ENCODE measurements around the gene FMNL1.
"Not testable (repeated sequence)": the region's sequence is repeated elsewhere in the genome, so short reads cannot be mapped to it uniquely, and the experiment has no call there.

Gene FMNL1

DNA sequence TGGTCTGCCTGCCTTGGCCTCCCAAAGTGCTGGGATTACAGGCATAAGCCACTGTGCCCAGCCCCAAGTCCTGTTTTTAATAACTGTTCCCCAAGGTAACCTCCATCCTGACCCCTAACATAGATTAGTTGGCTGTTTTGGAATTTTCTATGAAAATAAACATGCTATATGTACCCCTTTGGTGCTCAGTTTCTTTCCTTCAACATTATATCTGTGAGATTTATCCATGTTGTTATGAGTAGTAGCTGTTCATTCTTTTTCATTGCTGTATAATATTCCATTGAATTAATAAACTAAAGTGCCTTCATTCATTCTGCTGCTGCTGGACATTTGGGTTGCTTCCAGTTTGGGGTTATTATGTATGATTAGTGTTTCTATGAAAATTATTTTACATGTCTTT, 26.3 kb upstream of the FMNL1 start:
- H3K9ac ChIP-seq (ENCODE audit: low read depth in 1 of 2, low read length in 2 of 2) = no peak overlapping the region
- H3K4me3 ChIP-seq (ENCODE audit: low read depth in 1 of 2, low read length in 2 of 2) = no peak overlapping the region
- no peak overlapping the region for H3K27ac ChIP-seq (ENCODE audit: low read depth, low read length)
- peaks cover 0 to 10% of the 10 kb centered on the region in 2 donors for H3K4me1 ChIP-seq (ENCODE audit: control insufficient read depth in 1 of 2, insufficient read depth in 2 of 2, low read length in 2 of 2)
- H3K27me3 ChIP-seq (ENCODE audit: control insufficient read depth in 1 of 2, insufficient read depth in 2 of 2, low read length in 2 of 2) = no peaks in the 10 kb centered on the region
- H3K36me3 ChIP-seq (ENCODE audit: control insufficient read depth in 1 of 2, insufficient read depth in 2 of 2, low read length in 2 of 2) = no peaks in the 10 kb centered on the region
- H3K9me3 ChIP-seq (ENCODE audit: control insufficient read depth in 1 of 2, low read length in 2 of 2) = no peaks in the 10 kb centered on the region

DNA sequence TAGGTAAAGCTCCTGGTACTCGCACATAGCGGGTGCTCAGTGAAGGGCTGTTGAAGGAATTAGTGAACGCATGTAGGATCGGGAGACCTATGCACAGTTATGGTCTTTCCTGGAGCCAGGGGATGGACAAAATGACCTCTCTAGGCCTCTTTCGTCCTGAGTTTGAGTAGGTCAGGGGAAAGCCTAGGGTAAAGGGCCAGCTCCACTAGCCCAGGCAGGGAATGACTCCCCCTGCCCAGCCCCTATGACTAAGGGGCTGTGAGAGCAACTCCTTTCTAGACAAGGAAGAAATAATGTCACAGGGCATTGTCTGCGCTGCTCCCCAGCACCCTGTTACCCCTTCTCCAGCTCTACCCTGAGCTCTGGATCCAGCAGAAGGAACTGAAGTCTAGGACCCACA, 24.6 kb upstream of the FMNL1 start:
- peaks cover 0 to 6% of the 10 kb centered on the region in 2 donors for H3K4me1 ChIP-seq (ENCODE audit: control insufficient read depth in 1 of 2, insufficient read depth in 2 of 2, low read length in 2 of 2)
- no peak overlapping the region for H3K27ac ChIP-seq (ENCODE audit: low read depth, low read length)
- H3K4me3 ChIP-seq (ENCODE audit: low read depth in 1 of 2, low read length in 2 of 2) = no peak overlapping the region
- H3K36me3 ChIP-seq (ENCODE audit: control insufficient read depth in 1 of 2, insufficient read depth in 2 of 2, low read length in 2 of 2) = no peaks in the 10 kb centered on the region
- no peaks in the 10 kb centered on the region for H3K27me3 ChIP-seq (ENCODE audit: control insufficient read depth in 1 of 2, insufficient read depth in 2 of 2, low read length in 2 of 2)
- H3K9me3 ChIP-seq (ENCODE audit: control insufficient read depth in 1 of 2, low read length in 2 of 2) = no peaks in the 10 kb centered on the region
- H3K9ac ChIP-seq (ENCODE audit: low read depth in 1 of 2, low read length in 2 of 2) = no peak overlapping the region

DNA sequence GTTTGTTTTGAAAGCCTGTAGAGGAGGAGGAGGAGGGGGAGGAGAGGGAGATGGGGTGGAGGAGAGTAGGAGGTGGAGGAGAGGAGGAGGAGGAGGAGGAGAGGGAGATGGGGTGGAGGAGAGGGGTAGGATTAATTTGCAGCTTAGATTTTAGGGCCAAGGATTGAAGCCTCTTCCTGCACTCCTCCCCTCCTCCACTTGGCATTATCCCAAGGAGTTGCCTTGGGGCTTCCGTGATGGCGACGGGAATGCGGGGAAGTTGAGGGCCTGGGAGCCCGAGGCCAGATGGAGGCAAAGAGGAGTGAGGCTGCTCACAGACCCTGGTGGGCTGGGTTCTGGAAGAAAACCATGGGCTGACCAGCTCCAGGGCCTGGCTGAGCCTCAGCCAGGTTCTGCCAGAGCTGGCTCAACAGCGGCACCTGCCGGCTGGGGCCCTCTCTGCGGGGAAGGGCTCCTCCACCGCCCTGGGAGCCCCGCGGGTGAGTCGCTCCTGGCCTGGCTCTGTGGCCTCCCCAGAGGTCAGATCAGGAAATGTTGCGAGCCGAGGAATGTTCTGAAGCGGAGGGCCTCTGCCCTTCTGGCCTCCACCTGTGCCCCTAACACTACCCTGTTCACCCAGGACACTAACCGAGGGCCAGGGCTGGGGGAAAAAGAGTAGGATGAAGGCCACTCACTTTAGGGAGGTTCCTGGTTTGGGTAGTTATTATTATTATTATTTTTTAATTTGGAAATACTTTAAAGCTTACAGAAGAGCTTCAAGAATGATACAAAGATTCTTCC, 23.9 kb upstream of the FMNL1 start:
- Histone ChIP-seq H3K36me3 (ENCODE audit: control insufficient read depth in 1 of 2, insufficient read depth in 2 of 2, low read length in 2 of 2) (no peaks in the 10 kb centered on the region), H3K27ac (ENCODE audit: low read depth, low read length) (no peak overlapping the region), H3K9ac (ENCODE audit: low read depth in 1 of 2, low read length in 2 of 2) (peak overlapping the region in 1 of 2 donors; percentile 43), H3K9me3 (ENCODE audit: control insufficient read depth in 1 of 2, low read length in 2 of 2) (no peaks in the 10 kb centered on the region), H3K27me3 (ENCODE audit: control insufficient read depth in 1 of 2, insufficient read depth in 2 of 2, low read length in 2 of 2) (no peaks in the 10 kb centered on the region), H3K4me3 (ENCODE audit: low read depth in 1 of 2, low read length in 2 of 2) (peak overlapping the region in 1 of 2 donors; percentile 28), H3K4me1 (ENCODE audit: control insufficient read depth in 1 of 2, insufficient read depth in 2 of 2, low read length in 2 of 2) (peaks cover 0 to 6% of the 10 kb centered on the region in 2 donors)

DNA sequence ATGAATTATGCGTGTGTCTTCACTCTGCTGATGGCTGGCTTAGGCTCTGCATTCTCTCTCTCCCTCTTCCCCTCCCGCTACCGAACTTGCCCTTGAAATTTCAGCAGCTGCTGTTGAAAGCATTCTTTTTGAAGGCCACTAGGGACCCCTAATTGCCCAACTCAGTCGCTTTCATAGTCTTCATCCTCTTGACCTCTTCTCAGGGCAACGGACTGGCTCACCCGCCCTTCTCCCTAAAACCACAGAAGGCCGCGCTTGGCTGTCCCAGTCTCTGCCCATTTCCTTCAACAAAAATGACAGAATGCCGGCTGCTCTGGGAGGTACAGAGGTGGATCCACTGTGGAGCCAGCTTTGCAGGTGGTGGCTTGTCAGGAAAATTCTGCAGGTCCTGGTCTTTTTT, 21.0 kb upstream of the FMNL1 start:
- no peak overlapping the region for H3K27ac ChIP-seq (ENCODE audit: low read depth, low read length)
- H3K9ac ChIP-seq (ENCODE audit: low read depth in 1 of 2, low read length in 2 of 2) = no peak overlapping the region
- H3K4me1 ChIP-seq (ENCODE audit: control insufficient read depth in 1 of 2, insufficient read depth in 2 of 2, low read length in 2 of 2) = peaks cover 0 to 6% of the 10 kb centered on the region in 2 donors
- H3K9me3 ChIP-seq (ENCODE audit: control insufficient read depth in 1 of 2, low read length in 2 of 2) = no peaks in the 10 kb centered on the region
- no peaks in the 10 kb centered on the region for H3K27me3 ChIP-seq (ENCODE audit: control insufficient read depth in 1 of 2, insufficient read depth in 2 of 2, low read length in 2 of 2)
- no peak overlapping the region for H3K4me3 ChIP-seq (ENCODE audit: low read depth in 1 of 2, low read length in 2 of 2)
- no peaks in the 10 kb centered on the region for H3K36me3 ChIP-seq (ENCODE audit: control insufficient read depth in 1 of 2, insufficient read depth in 2 of 2, low read length in 2 of 2)

DNA sequence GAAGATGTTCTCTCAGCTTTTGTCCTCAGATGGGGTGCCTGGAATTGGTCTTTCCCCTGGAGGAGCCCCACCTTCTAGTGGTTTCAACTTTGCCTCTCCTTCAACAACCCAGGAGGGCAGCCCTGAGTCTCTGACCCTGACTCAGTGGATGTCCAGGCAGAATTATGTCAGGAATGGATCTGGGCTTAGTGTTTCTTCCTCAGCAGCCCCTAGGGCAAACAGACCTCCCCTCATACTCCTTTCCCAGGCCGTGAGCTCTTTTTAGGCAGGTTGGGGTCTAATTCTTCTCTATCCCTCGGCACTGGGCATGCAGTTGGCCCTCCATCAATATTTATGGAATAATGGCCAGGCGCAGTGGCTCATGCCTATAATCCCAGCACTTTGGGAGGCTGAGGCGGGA, 20.2 kb upstream of the FMNL1 start:
- Histone ChIP-seq H3K9me3 (ENCODE audit: control insufficient read depth in 1 of 2, low read length in 2 of 2) (no peaks in the 10 kb centered on the region), H3K4me1 (ENCODE audit: control insufficient read depth in 1 of 2, insufficient read depth in 2 of 2, low read length in 2 of 2) (peaks cover 0 to 6% of the 10 kb centered on the region in 2 donors), H3K9ac (ENCODE audit: low read depth in 1 of 2, low read length in 2 of 2) (no peak overlapping the region), H3K36me3 (ENCODE audit: control insufficient read depth in 1 of 2, insufficient read depth in 2 of 2, low read length in 2 of 2) (no peaks in the 10 kb centered on the region), H3K27me3 (ENCODE audit: control insufficient read depth in 1 of 2, insufficient read depth in 2 of 2, low read length in 2 of 2) (no peaks in the 10 kb centered on the region), H3K27ac (ENCODE audit: low read depth, low read length) (no peak overlapping the region), H3K4me3 (ENCODE audit: low read depth in 1 of 2, low read length in 2 of 2) (no peak overlapping the region)

DNA sequence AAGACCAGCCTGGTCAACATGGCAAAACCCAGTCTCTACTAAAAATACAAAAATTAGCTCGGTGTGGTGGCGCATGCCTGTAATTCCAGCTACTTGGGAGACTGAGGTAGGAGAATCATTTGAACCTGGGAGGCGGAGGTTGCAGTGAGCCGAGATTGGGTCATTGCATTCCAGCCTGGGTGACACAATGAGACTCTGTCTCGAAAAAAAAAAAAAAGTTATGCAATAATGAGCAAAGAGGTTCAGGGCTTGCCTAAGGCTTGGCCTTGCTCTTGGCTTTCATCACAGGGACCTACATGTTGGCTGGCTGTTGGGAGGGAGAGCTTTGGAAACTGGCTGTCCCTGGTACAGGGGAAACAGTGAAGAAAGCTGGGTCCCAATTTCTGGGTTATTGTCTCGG, 19.8 kb upstream of the FMNL1 start:
- H3K36me3 ChIP-seq (ENCODE audit: control insufficient read depth in 1 of 2, insufficient read depth in 2 of 2, low read length in 2 of 2); H3K9me3 ChIP-seq (ENCODE audit: control insufficient read depth in 1 of 2, low read length in 2 of 2); H3K9ac ChIP-seq (ENCODE audit: low read depth in 1 of 2, low read length in 2 of 2); H3K4me3 ChIP-seq (ENCODE audit: low read depth in 1 of 2, low read length in 2 of 2); H3K4me1 ChIP-seq (ENCODE audit: control insufficient read depth in 1 of 2, insufficient read depth in 2 of 2, low read length in 2 of 2); H3K27ac ChIP-seq (ENCODE audit: low read depth, low read length); H3K27me3 ChIP-seq (ENCODE audit: control insufficient read depth in 1 of 2, insufficient read depth in 2 of 2, low read length in 2 of 2): not testable (repeated sequence)

DNA sequence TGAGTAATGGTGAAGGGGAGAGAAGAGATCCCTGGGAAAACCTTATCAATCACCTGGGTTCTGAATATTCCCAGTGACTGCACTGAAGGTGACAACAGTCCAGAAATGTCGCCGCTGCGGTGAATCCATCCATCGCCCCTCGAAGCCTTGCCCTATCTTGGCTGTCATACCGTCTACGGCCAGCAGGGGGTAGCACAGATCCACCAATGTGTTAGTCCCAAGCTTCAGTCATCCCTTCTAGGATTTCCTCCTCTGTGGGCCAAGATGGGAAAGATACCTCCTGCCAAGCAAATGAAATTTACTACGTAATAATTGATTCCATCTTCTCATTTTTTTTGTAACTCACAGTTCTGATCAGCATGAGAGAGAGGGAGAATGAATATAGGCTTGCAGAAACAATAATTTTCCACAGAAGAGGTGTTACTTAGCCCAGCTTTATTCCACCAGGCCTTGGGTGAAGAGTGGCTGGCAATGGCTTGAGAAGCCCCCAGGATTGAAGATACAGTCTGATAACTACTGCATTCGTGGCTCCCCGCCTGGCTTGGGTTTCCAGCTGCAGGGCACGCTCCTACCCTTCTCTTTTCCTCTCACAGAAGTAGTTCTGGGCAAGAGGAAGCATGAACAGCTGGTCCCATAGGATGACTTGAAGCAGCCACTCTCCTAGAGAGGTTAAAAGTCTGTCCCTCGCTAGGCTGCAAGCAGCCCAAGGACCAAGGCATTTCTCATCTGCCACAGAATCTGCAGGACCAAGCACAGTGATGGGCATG, 2.6 kb upstream of the FMNL1 start:
- Histone ChIP-seq H3K9ac (ENCODE audit: low read depth in 1 of 2, low read length in 2 of 2) (no peak overlapping the region), H3K27ac (ENCODE audit: low read depth, low read length) (no peak overlapping the region), H3K4me1 (ENCODE audit: control insufficient read depth in 1 of 2, insufficient read depth in 2 of 2, low read length in 2 of 2) (peaks cover 0 to 16% of the 10 kb centered on the region in 2 donors), H3K27me3 (ENCODE audit: control insufficient read depth in 1 of 2, insufficient read depth in 2 of 2, low read length in 2 of 2) (peaks cover 2 to 4% of the 10 kb centered on the region in 2 donors), H3K4me3 (ENCODE audit: low read depth in 1 of 2, low read length in 2 of 2) (no peak overlapping the region), H3K9me3 (ENCODE audit: control insufficient read depth in 1 of 2, low read length in 2 of 2) (no peaks in the 10 kb centered on the region), H3K36me3 (ENCODE audit: control insufficient read depth in 1 of 2, insufficient read depth in 2 of 2, low read length in 2 of 2) (no peaks in the 10 kb centered on the region)

DNA sequence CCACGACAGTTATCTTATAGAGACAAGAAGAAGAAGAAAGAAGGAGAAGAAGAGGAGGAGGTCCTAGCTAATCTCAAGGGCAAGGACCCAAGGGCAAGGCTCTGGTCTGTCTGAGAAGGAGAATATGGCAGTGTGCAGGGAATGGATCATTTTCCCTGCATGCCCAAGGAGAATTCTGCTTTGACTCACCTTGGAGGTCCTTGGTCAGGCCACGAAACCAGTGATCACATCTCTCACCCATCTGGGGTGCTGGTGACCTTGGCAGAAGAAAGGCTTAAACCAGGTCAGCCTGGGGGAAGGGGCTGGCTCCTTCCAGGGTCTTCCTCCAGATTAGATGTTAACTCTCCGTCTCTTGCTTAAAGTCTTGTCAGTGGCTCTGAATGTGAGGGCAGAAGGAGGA, 1.6 kb upstream of the FMNL1 start:
- H3K27ac ChIP-seq (ENCODE audit: low read depth, low read length) = no peak overlapping the region

DNA sequence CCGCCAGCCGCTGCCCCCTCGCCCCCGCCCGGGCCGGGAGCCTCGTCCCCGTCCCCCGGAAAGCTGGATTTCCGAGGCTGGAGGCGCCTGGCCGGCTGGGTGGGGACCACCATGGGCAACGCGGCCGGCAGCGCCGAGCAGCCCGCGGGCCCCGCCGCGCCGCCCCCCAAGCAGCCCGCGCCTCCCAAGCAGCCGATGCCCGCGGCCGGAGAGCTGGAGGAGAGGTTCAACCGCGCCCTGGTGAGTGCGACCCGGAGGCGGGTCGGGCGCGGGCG, 266 bp downstream of the FMNL1 start:
- H3K27ac ChIP-seq (ENCODE audit: low read depth, low read length) = peak overlapping the region; percentile 32
- H3K9ac ChIP-seq (ENCODE audit: low read depth in 1 of 2, low read length in 2 of 2) = no peak overlapping the region
- H3K27me3 ChIP-seq (ENCODE audit: control insufficient read depth in 1 of 2, insufficient read depth in 2 of 2, low read length in 2 of 2) = peaks cover 3 to 4% of the 10 kb centered on the region in 2 donors
- H3K4me3 ChIP-seq (ENCODE audit: low read depth in 1 of 2, low read length in 2 of 2) = peak overlapping the region; percentile 63 to 69
- peaks cover 21 to 41% of the 10 kb centered on the region in 2 donors for H3K4me1 ChIP-seq (ENCODE audit: control insufficient read depth in 1 of 2, insufficient read depth in 2 of 2, low read length in 2 of 2)
- no peaks in the 10 kb centered on the region for H3K36me3 ChIP-seq (ENCODE audit: control insufficient read depth in 1 of 2, insufficient read depth in 2 of 2, low read length in 2 of 2)
- H3K9me3 ChIP-seq (ENCODE audit: control insufficient read depth in 1 of 2, low read length in 2 of 2) = no peaks in the 10 kb centered on the region

More for the DNA sequence above, 1.6 kb upstream of the FMNL1 start:
- Histone ChIP-seq H3K4me1 (ENCODE audit: control insufficient read depth in 1 of 2, insufficient read depth in 2 of 2, low read length in 2 of 2) (peaks cover 9 to 25% of the 10 kb centered on the region in 2 donors), H3K9ac (ENCODE audit: low read depth in 1 of 2, low read length in 2 of 2) (no peak overlapping the region), H3K36me3 (ENCODE audit: control insufficient read depth in 1 of 2, insufficient read depth in 2 of 2, low read length in 2 of 2) (no peaks in the 10 kb centered on the region), H3K4me3 (ENCODE audit: low read depth in 1 of 2, low read length in 2 of 2) (no peak overlapping the region), H3K9me3 (ENCODE audit: control insufficient read depth in 1 of 2, low read length in 2 of 2) (no peaks in the 10 kb centered on the region), H3K27me3 (ENCODE audit: control insufficient read depth in 1 of 2, insufficient read depth in 2 of 2, low read length in 2 of 2) (peaks cover 3 to 4% of the 10 kb centered on the region in 2 donors)

DNA sequence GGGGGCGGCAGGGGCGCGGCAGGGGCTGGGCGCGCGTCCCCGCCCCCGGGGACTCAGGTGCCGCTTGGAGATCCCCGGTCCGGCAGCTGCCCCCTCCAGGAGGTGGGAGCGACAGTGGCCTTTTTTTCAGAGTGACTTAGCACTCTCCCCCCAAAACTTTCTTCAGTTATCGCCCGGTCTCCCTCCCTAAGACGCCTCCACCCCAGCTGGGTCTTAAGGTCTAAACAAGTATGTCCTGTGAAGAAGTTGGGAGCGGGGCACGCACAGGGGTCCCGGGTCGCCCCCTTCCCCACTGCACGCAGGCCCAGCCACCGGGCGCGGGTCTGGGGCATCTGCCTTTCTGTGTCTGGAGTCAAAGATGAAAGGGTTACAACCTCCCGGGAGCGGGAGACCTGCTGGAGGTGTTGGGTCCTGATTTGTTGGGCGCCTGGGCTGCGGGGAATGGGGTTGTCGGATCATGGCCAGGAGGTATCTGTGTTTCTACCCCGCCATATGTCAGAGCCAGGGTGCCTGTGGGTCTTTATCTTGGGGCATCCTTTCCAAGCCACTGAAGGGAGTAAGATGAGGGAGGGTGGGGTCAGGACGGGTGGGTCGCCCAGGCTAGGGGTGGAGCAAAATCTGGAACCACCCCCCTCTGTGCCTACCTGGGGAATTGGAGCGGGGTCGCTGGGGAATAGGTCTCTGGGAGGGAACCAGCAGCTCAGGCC, 757 bp downstream of the FMNL1 start:
- Histone ChIP-seq H3K9me3 (ENCODE audit: control insufficient read depth in 1 of 2, low read length in 2 of 2) (no peaks in the 10 kb centered on the region), H3K36me3 (ENCODE audit: control insufficient read depth in 1 of 2, insufficient read depth in 2 of 2, low read length in 2 of 2) (no peaks in the 10 kb centered on the region), H3K4me3 (ENCODE audit: low read depth in 1 of 2, low read length in 2 of 2) (peak overlapping the region; percentile 63 to 69), H3K27ac (ENCODE audit: low read depth, low read length) (peak overlapping the region; percentile 32), H3K4me1 (ENCODE audit: control insufficient read depth in 1 of 2, insufficient read depth in 2 of 2, low read length in 2 of 2) (peaks cover 26 to 46% of the 10 kb centered on the region in 2 donors), H3K9ac (ENCODE audit: low read depth in 1 of 2, low read length in 2 of 2) (peak overlapping the region; percentile 43 to 66), H3K27me3 (ENCODE audit: control insufficient read depth in 1 of 2, insufficient read depth in 2 of 2, low read length in 2 of 2) (peaks cover 3 to 4% of the 10 kb centered on the region in 2 donors)
